HepG2 (cell line): ENCODE data around the gene TRIM15. TPM values are rescaled to one million over a fixed set of nuclear protein-coding genes. Genes with fewer than 3 reads are reported as not detected.

Source experiments
- AHDC1 ChIP-seq: sonication (generic); formaldehyde crosslinking; IDR thresholded peaks from 2 replicates; pipeline ENCODE4 v1.5.1; 2020; ENCODE audit warnings: mild to moderate bottlenecking, missing genetic modification reagents, borderline replicate concordance
- BCL6 ChIP-seq: IDR thresholded peaks from 2 replicates; pipeline ENCODE4 v1.6.1; 2016; ENCODE audit warnings: missing genetic modification reagents, missing compliant biosample characterization
- ELF3 ChIP-seq: IDR thresholded peaks from 2 replicates; pipeline ENCODE4 v1.6.1; 2016; ENCODE audit warnings: missing genetic modification reagents, missing compliant biosample characterization
- FOSL2 ChIP-seq: sonication (generic); formaldehyde crosslinking; IDR thresholded peaks from 2 replicates; pipeline ENCODE4 v1.4.0; 2020; ENCODE audit warnings: missing genetic modification reagents
- KAT8 ChIP-seq: IDR thresholded peaks from 2 replicates; pipeline ENCODE4 v1.6.1; 2016; ENCODE audit warnings: missing genetic modification reagents, missing compliant biosample characterization
- NCOA2 ChIP-seq: sonication (generic); formaldehyde crosslinking; IDR thresholded peaks from 2 replicates; pipeline ENCODE4 v1.8.0; 2022; ENCODE audit warnings: inconsistent platforms
- PBX3 ChIP-seq: sonication (generic); formaldehyde crosslinking; IDR thresholded peaks from 2 replicates; pipeline ENCODE4 v1.8.1; 2023; ENCODE audit warnings: missing genetic modification reagents, inconsistent platforms, borderline replicate concordance
- TARDBP ChIP-seq: sonication (generic); formaldehyde crosslinking; IDR thresholded peaks from 2 replicates; pipeline ENCODE4 v1.8.0; 2022; ENCODE audit warnings: mild to moderate bottlenecking, missing genetic modification reagents
- ZNF225 ChIP-seq: sonication (generic); formaldehyde crosslinking; IDR thresholded peaks from 2 replicates; pipeline ENCODE4 v1.4.0; 2020; ENCODE audit warnings: mild to moderate bottlenecking, missing genetic modification reagents
- ZNF253 ChIP-seq: sonication (generic); formaldehyde crosslinking; IDR thresholded peaks from 2 replicates; pipeline ENCODE4 v1.8.0; 2022; ENCODE audit warnings: mild to moderate bottlenecking, missing genetic modification reagents, borderline replicate concordance
- ZNF644 ChIP-seq: IDR thresholded peaks from 2 replicates; pipeline ENCODE4 v1.6.1; 2016; ENCODE audit warnings: low read depth
- ZSCAN21 ChIP-seq: sonication (generic); formaldehyde crosslinking; IDR thresholded peaks from 2 replicates; pipeline ENCODE4 v1.8.0; 2022; ENCODE audit warnings: mild to moderate bottlenecking, missing genetic modification reagents, moderate library complexity, borderline replicate concordance
- polyA plus RNA-seq, 8 experiments: library from polyadenylated mRNA; depleted of rRNA in 3 of 8; stranded (reverse) in 7 of 8; unstranded in 1 of 8; fragments of >200 nt; fragmentation: Illumina TruSeq in 4 of 8; extraction: Trizol in 4 of 8; gene quantifications; 2 replicates each; pipeline versions ENCODE4 v1.2.1 to v1.2.3, GENCODE V29; 2011 to 2016; ENCODE audit warnings: low read depth in 4 of 8, missing spikeins in 1 of 8, mixed read lengths in 1 of 8; ENCODE audit not compliant: insufficient read depth in 1 of 8
- total RNA-seq, 5 experiments: library from RNA; depleted of rRNA; stranded (reverse); fragments of >200 nt; fragmentation: Illumina TruSeq; extraction: Trizol; gene quantifications; 2 replicates each; pipeline ENCODE4 v1.2.3, GENCODE V29; 2016; ENCODE audit warnings: low read depth in 1 of 5
- TF ChIP-seq, protein P1 (sequence below): sonication (generic); formaldehyde crosslinking; IDR thresholded peaks from 2 replicates; pipeline ENCODE4 v1.4.0; 2020; ENCODE audit warnings: low read depth, missing genetic modification reagents
- TF ChIP-seq, protein P2 (sequence below): sonication (generic); formaldehyde crosslinking; IDR thresholded peaks from 2 replicates; pipeline ENCODE4 v1.4.0; 2020; ENCODE audit warnings: mild to moderate bottlenecking, missing genetic modification reagents

The TRIM15 gene
- total and polyA plus RNA-seq, 2 of the 13 experiments (the other 11 are each of a cell fraction or from before 2014, with no cell fraction given) = 35.1 to 38.2 TPM

DNA sequence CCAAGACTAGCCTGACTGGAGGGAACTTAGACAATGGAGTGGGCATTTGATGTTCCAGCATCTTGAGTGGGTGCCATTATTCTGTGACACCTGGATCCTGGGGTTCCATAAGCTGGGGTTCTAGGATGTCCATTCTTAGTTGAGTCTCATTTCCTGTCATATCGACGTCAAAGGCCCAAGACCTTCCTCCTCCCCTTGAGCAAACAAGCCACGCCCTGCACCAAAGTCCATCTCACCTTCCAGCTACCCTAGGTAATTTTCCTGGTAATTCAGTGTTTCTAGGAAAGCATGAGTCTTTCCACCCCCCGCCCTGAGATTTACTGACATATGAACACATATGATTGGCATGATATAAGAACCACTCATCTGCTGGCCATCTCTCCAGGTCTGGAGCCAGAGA lies 27.6 kb upstream of the TRIM15 start, which contains the start of gene TRIM40 (continued):
- TF ChIP-seq NCOA2 (CRISPR knock-in tag) (peak; percentile 76), KAT8 (CRISPR knock-in tag) (0 out of 2 replicates have a peak, but pooled peaks have one; percentile 20), ZNF644 (CRISPR knock-in tag) (0 out of 2 replicates have a peak, but pooled peaks have one; percentile 54), AHDC1 (CRISPR knock-in tag) (0 out of 2 replicates have a peak, but pooled peaks have one; percentile 22), FOSL2 (CRISPR knock-in tag) (peak; percentile 53), ELF3 (CRISPR knock-in tag) (0 out of 2 replicates have a peak, but pooled peaks have one; percentile 19), ZNF225 (no peak), TARDBP (CRISPR knock-in tag) (no peak), ZSCAN21 (CRISPR knock-in tag) (0 out of 2 replicates have a peak, but pooled peaks have one; percentile 18), PBX3 (no peak), BCL6 (CRISPR knock-in tag) (peak; percentile 99), ZNF253 (CRISPR knock-in tag) (0 out of 2 replicates have a peak, but pooled peaks have one; percentile 39)
- TF ChIP-seq, protein P1, sequence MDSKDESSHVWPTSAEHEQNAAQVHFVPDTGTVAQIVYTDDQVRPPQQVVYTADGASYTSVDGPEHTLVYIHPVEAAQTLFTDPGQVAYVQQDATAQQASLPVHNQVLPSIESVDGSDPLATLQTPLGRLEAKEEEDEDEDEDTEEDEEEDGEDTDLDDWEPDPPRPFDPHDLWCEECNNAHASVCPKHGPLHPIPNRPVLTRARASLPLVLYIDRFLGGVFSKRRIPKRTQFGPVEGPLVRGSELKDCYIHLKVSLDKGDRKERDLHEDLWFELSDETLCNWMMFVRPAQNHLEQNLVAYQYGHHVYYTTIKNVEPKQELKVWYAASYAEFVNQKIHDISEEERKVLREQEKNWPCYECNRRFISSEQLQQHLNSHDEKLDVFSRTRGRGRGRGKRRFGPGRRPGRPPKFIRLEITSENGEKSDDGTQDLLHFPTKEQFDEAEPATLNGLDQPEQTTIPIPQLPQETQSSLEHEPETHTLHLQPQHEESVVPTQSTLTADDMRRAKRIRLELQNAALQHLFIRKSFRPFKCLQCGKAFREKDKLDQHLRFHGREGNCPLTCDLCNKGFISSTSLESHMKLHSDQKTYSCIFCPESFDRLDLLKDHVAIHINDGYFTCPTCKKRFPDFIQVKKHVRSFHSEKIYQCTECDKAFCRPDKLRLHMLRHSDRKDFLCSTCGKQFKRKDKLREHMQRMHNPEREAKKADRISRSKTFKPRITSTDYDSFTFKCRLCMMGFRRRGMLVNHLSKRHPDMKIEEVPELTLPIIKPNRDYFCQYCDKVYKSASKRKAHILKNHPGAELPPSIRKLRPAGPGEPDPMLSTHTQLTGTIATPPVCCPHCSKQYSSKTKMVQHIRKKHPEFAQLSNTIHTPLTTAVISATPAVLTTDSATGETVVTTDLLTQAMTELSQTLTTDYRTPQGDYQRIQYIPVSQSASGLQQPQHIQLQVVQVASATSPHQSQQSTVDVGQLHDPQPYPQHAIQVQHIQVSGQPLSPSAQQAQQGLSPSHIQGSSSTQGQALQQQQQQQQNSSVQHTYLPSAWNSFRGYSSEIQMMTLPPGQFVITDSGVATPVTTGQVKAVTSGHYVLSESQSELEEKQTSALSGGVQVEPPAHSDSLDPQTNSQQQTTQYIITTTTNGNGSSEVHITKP (CRISPR knock-in tag) = 0 out of 2 replicates have a peak, but pooled peaks have one; percentile 21
- TF ChIP-seq, protein P2, sequence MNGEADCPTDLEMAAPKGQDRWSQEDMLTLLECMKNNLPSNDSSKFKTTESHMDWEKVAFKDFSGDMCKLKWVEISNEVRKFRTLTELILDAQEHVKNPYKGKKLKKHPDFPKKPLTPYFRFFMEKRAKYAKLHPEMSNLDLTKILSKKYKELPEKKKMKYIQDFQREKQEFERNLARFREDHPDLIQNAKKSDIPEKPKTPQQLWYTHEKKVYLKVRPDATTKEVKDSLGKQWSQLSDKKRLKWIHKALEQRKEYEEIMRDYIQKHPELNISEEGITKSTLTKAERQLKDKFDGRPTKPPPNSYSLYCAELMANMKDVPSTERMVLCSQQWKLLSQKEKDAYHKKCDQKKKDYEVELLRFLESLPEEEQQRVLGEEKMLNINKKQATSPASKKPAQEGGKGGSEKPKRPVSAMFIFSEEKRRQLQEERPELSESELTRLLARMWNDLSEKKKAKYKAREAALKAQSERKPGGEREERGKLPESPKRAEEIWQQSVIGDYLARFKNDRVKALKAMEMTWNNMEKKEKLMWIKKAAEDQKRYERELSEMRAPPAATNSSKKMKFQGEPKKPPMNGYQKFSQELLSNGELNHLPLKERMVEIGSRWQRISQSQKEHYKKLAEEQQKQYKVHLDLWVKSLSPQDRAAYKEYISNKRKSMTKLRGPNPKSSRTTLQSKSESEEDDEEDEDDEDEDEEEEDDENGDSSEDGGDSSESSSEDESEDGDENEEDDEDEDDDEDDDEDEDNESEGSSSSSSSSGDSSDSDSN (CRISPR knock-in tag) = 0 out of 2 replicates have a peak, but pooled peaks have one; percentile 21
